ENCODE data around the gene NTM. TPM values are rescaled to one million over a fixed set of nuclear protein-coding genes. Genes with fewer than 3 reads are reported as not detected.
A peak's percentile ranks its signal among the peaks of the same experiment; 100 is the strongest.

The NTM gene
- total RNA-seq, 1 experiment from 2014 or later, result 9.9 TPM

DNA sequence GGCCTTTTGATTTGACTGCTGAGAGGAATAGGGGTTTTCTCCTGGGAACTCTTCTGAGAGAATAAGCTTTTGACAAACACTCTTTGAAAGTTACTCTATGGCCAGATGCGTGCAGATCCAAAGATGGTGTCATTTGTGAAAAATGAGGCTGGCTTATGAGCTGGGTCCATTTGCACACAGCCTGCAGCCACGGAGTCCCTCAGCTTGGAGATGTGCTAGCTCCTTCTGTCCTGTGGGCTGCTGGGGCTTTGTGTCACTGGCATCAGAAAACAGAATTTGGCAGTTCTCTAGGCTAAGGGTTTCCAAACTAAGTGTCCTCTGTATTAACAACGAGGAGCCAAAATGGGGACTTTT lies 702.4 kb downstream of the NTM start:
- Mint-ChIP-seq H3K4me3 (no peak overlapping the region), H3K9me3 (peaks cover 6 to 11% of the 10 kb centered on the region in 2 experiments; a peak in 3 of 5 replicates), H3K4me1 (peaks cover 9 to 16% of the 10 kb centered on the region in 2 experiments), H3K36me3 (ENCODE audit: insufficient read depth in 1 of 3, low read depth in 3 of 3) (peaks cover 0 to 9% (median 6%) of the 10 kb centered on the region in 3 experiments; a peak in 4 of 7 replicates), H3K27ac (0 out of 7 replicates have a peak overlapping the region, but pooled peaks of 1 of the 3 experiments have one; percentile 76), H3K27me3 (ENCODE audit: low read depth) (no peaks in the 10 kb centered on the region)
- no peaks in the 10 kb centered on the region for H3K9me3 ChIP-seq (ENCODE audit: control insufficient read depth, low read depth, low read length)
- H2BK120ac ChIP-seq (ENCODE audit: low read depth, low read length, poor library complexity, severe bottlenecking), result no peak overlapping the region
- no peak overlapping the region for H2BK5ac ChIP-seq (ENCODE audit: insufficient read length, low read length)
- H3K27ac ChIP-seq (ENCODE audit: insufficient read length, low read depth, low read length), result no peak overlapping the region
- H3K79me2 ChIP-seq (ENCODE audit: insufficient read depth, low read length), result no peaks in the 10 kb centered on the region
- H3K23me2 ChIP-seq (ENCODE audit: insufficient read length, low read depth, low read length, poor library complexity, severe bottlenecking), result no peaks in the 10 kb centered on the region
- H3K4me2 ChIP-seq (ENCODE audit: insufficient read depth, insufficient read length, low read length), result no peak overlapping the region
- 0 out of 2 replicates have a peak, but pooled peaks cover 4% of the 10 kb centered on the region for H3K4me1 ChIP-seq (ENCODE audit: insufficient read depth, low read length)
- no peak overlapping the region for H3K9ac ChIP-seq (ENCODE audit: extremely low read depth, insufficient read length, low read length)
- H3K79me1 ChIP-seq (ENCODE audit: insufficient read depth, low read depth, low read length, poor library complexity, severe bottlenecking), result no peaks in the 10 kb centered on the region
- H3K56ac ChIP-seq (ENCODE audit: insufficient read length, low read depth, low read length), result no peak overlapping the region
- no peaks in the 10 kb centered on the region for H4K20me1 ChIP-seq (ENCODE audit: control insufficient read depth, insufficient read depth, insufficient read length)
- no peaks in the 10 kb centered on the region for H3K27me3 ChIP-seq (ENCODE audit: insufficient read depth, low read length)
- H2BK15ac ChIP-seq (ENCODE audit: low read depth, low read length), result no peak overlapping the region
- no peak overlapping the region for H2BK12ac ChIP-seq (ENCODE audit: insufficient read length, low read depth, low read length)
- no peak overlapping the region for H2AK5ac ChIP-seq (ENCODE audit: insufficient read length, low read length)
- TF ChIP-seq, protein P1, sequence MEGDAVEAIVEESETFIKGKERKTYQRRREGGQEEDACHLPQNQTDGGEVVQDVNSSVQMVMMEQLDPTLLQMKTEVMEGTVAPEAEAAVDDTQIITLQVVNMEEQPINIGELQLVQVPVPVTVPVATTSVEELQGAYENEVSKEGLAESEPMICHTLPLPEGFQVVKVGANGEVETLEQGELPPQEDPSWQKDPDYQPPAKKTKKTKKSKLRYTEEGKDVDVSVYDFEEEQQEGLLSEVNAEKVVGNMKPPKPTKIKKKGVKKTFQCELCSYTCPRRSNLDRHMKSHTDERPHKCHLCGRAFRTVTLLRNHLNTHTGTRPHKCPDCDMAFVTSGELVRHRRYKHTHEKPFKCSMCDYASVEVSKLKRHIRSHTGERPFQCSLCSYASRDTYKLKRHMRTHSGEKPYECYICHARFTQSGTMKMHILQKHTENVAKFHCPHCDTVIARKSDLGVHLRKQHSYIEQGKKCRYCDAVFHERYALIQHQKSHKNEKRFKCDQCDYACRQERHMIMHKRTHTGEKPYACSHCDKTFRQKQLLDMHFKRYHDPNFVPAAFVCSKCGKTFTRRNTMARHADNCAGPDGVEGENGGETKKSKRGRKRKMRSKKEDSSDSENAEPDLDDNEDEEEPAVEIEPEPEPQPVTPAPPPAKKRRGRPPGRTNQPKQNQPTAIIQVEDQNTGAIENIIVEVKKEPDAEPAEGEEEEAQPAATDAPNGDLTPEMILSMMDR (conservative IDR thresholded peaks at IDR 0.05), result no peak
- no peak overlapping the region for H2BK20ac ChIP-seq (ENCODE audit: low read depth, low read length, poor library complexity, severe bottlenecking)
- no peak for DNase-seq
- H4K5ac ChIP-seq (ENCODE audit: insufficient read length, low read depth, low read length), result no peak overlapping the region
- WGBS (ENCODE audit: extremely low coverage, insufficient read length, low lambda C conversion rate), result no CpG with 5 or more reads among the region's 3 CpGs
- no peak overlapping the region for H3K14ac ChIP-seq (ENCODE audit: insufficient read depth, low read length)
- no peak overlapping the region for H2AFZ ChIP-seq (ENCODE audit: low read length)
- no peak overlapping the region for H3K23ac ChIP-seq (ENCODE audit: insufficient read length, low read depth, low read length)
- H4K8ac ChIP-seq (replicated peaks; ENCODE audit: insufficient read length, low read depth, low read length), result no peak overlapping the region
- no peak overlapping the region for H3K4ac ChIP-seq (ENCODE audit: low read depth, low read length)
- H3K18ac ChIP-seq (ENCODE audit: insufficient read length, low read depth, low read length), result no peak overlapping the region
- no peak overlapping the region for H4K91ac ChIP-seq (ENCODE audit: insufficient read length, low read depth, low read length)
- H3T11ph ChIP-seq (ENCODE audit: low read length), result no peak overlapping the region
